Activated naive CD8-positive, alpha-beta T cell treated with anti-CD3 and anti-CD28 coated beads, Interleukin-2, amount 50 U/mL, for 24 hours (primary cell): ENCODE results near the gene ADAM12.

ENCODE experiments used
- ATAC-seq: fragments of 150-1000 bp; cut with Tn5 transposase; one replicate; pipeline ENCODE4 v1.10.0; 2021
- DNase-seq: peaks from one replicate; pipeline ENCODE4 v3.0.0; 2021
- H3K27ac Mint-ChIP-seq: one replicate; pipeline ENCODE4 v1.8.0; 2021; ENCODE audit warnings: mild to moderate bottlenecking, mixed read lengths
- H3K27me3 Mint-ChIP-seq: one replicate; pipeline ENCODE4 v1.8.0; 2021; ENCODE audit warnings: mixed read lengths
- H3K36me3 Mint-ChIP-seq: one replicate; pipeline ENCODE4 v1.8.0; 2021; ENCODE audit warnings: low read depth, mixed read lengths
- H3K4me1 Mint-ChIP-seq: one replicate; pipeline ENCODE4 v1.8.0; 2021; ENCODE audit warnings: mixed read lengths
- H3K4me3 Mint-ChIP-seq: one replicate; pipeline ENCODE4 v1.8.0; 2021; ENCODE audit warnings: mild to moderate bottlenecking, moderate library complexity, mixed read lengths
- H3K9me3 Mint-ChIP-seq: one replicate; pipeline ENCODE4 v1.8.0; 2021; ENCODE audit warnings: mixed read lengths

The ADAM12 gene

GRCh38 chr10:126332576-126332975, 55.7 kb downstream of the ADAM12 start:
- Mint-ChIP-seq H3K4me3 (no peak overlapping the region), H3K27ac (no peak overlapping the region), H3K9me3 (no peaks in the 10 kb centered on the region), H3K4me1 (no peaks in the 10 kb centered on the region), H3K36me3 (no peaks in the 10 kb centered on the region), H3K27me3 (no peaks in the 10 kb centered on the region)
- DNase-seq (no peak), ATAC-seq (no peak)

- DNase-seq (no peak), ATAC-seq (no peak)
- Mint-ChIP-seq H3K27ac (no peak overlapping the region), H3K4me1 (no peaks in the 10 kb centered on the region), H3K4me3 (no peak overlapping the region), H3K27me3 (no peaks in the 10 kb centered on the region), H3K36me3 (no peaks in the 10 kb centered on the region), H3K9me3 (no peaks in the 10 kb centered on the region)
Observed at GRCh38 chr10:126331101-126331500, 57.2 kb downstream of the ADAM12 start.

GRCh38 chr10:126324826-126325225, 63.5 kb downstream of the ADAM12 start:
- ATAC-seq = no peak
- Mint-ChIP-seq H3K36me3 (no peaks in the 10 kb centered on the region), H3K9me3 (no peaks in the 10 kb centered on the region), H3K4me1 (no peaks in the 10 kb centered on the region), H3K27me3 (no peaks in the 10 kb centered on the region), H3K27ac (no peak overlapping the region), H3K4me3 (no peak overlapping the region)
- no peak for DNase-seq

- Mint-ChIP-seq H3K4me3 (no peak overlapping the region), H3K4me1 (no peaks in the 10 kb centered on the region), H3K27me3 (no peaks in the 10 kb centered on the region), H3K36me3 (no peaks in the 10 kb centered on the region), H3K9me3 (no peaks in the 10 kb centered on the region), H3K27ac (no peak overlapping the region)
- no peak for DNase-seq
- no peak for ATAC-seq
Observed at GRCh38 chr10:126321440-126321839, 66.8 kb downstream of the ADAM12 start.

- no peaks in the 10 kb centered on the region for H3K27me3 Mint-ChIP-seq
- no peak overlapping the region for H3K27ac Mint-ChIP-seq
- H3K4me3 Mint-ChIP-seq = no peak overlapping the region
- DNase-seq (no peak), ATAC-seq (no peak)
- no peaks in the 10 kb centered on the region for H3K36me3 Mint-ChIP-seq
- no peaks in the 10 kb centered on the region for H3K4me1 Mint-ChIP-seq
- H3K9me3 Mint-ChIP-seq = no peaks in the 10 kb centered on the region
Observed at GRCh38 chr10:126317751-126318150, 70.5 kb downstream of the ADAM12 start.

GRCh38 chr10:126315494-126316177, 72.6 kb downstream of the ADAM12 start:
- no peak for ATAC-seq

GRCh38 chr10:126314863-126315493, 73.3 kb downstream of the ADAM12 start:
- no peak for DNase-seq
- no peaks in the 10 kb centered on the region for H3K9me3 Mint-ChIP-seq
- no peak overlapping the region for H3K27ac Mint-ChIP-seq
- ATAC-seq = no peak
- H3K4me1 Mint-ChIP-seq = no peaks in the 10 kb centered on the region
- no peak overlapping the region for H3K4me3 Mint-ChIP-seq
- H3K27me3 Mint-ChIP-seq = no peaks in the 10 kb centered on the region
- H3K36me3 Mint-ChIP-seq = no peaks in the 10 kb centered on the region

More at GRCh38 chr10:126315494-126316177, 72.6 kb downstream of the ADAM12 start:
- Mint-ChIP-seq H3K4me1 (no peaks in the 10 kb centered on the region), H3K36me3 (no peaks in the 10 kb centered on the region), H3K4me3 (no peak overlapping the region), H3K27ac (no peak overlapping the region), H3K9me3 (no peaks in the 10 kb centered on the region), H3K27me3 (no peaks in the 10 kb centered on the region)
- no peak for DNase-seq

GRCh38 chr10:126312167-126312566, 76.1 kb downstream of the ADAM12 start:
- Mint-ChIP-seq H3K4me3 (no peak overlapping the region), H3K27ac (no peak overlapping the region), H3K4me1 (no peaks in the 10 kb centered on the region), H3K36me3 (no peaks in the 10 kb centered on the region), H3K27me3 (no peaks in the 10 kb centered on the region), H3K9me3 (no peaks in the 10 kb centered on the region)
- no peak for DNase-seq
- ATAC-seq = no peak

GRCh38 chr10:126309228-126309883, 78.9 kb downstream of the ADAM12 start:
- Mint-ChIP-seq H3K27ac (no peak overlapping the region), H3K4me1 (no peaks in the 10 kb centered on the region), H3K27me3 (no peaks in the 10 kb centered on the region), H3K36me3 (no peaks in the 10 kb centered on the region), H3K9me3 (peaks cover 4% of the 10 kb centered on the region), H3K4me3 (no peak overlapping the region)
- ATAC-seq (no peak), DNase-seq (no peak)

GRCh38 chr10:126302826-126303665, 85.2 kb downstream of the ADAM12 start:
- Mint-ChIP-seq H3K4me3 (no peak overlapping the region), H3K36me3 (no peaks in the 10 kb centered on the region), H3K4me1 (no peaks in the 10 kb centered on the region), H3K27me3 (no peaks in the 10 kb centered on the region), H3K27ac (no peak overlapping the region), H3K9me3 (peaks cover 14% of the 10 kb centered on the region)
- DNase-seq (no peak), ATAC-seq (no peak)

GRCh38 chr10:126302476-126302756, 85.9 kb downstream of the ADAM12 start:
- DNase-seq = no peak
- no peaks in the 10 kb centered on the region for H3K36me3 Mint-ChIP-seq

GRCh38 chr10:126301701-126302475, 86.4 kb downstream of the ADAM12 start:
- ATAC-seq (no peak), DNase-seq (no peak)
- no peak overlapping the region for H3K4me3 Mint-ChIP-seq
- H3K27ac Mint-ChIP-seq = no peak overlapping the region
- H3K9me3 Mint-ChIP-seq = peaks cover 14% of the 10 kb centered on the region
- no peaks in the 10 kb centered on the region for H3K36me3 Mint-ChIP-seq
- H3K4me1 Mint-ChIP-seq = no peaks in the 10 kb centered on the region
- no peaks in the 10 kb centered on the region for H3K27me3 Mint-ChIP-seq

More at GRCh38 chr10:126302476-126302756, 85.9 kb downstream of the ADAM12 start:
- H3K9me3 Mint-ChIP-seq = peaks cover 14% of the 10 kb centered on the region
- H3K4me3 Mint-ChIP-seq = no peak overlapping the region
- ATAC-seq = no peak
- H3K27ac Mint-ChIP-seq = no peak overlapping the region
- H3K4me1 Mint-ChIP-seq = no peaks in the 10 kb centered on the region
- H3K27me3 Mint-ChIP-seq = no peaks in the 10 kb centered on the region

GRCh38 chr10:126294451-126294850, 93.8 kb downstream of the ADAM12 start:
- Mint-ChIP-seq H3K4me3 (no peak overlapping the region), H3K4me1 (no peaks in the 10 kb centered on the region), H3K27ac (no peak overlapping the region), H3K36me3 (no peaks in the 10 kb centered on the region), H3K9me3 (no peaks in the 10 kb centered on the region), H3K27me3 (no peaks in the 10 kb centered on the region)
- no peak for DNase-seq
- no peak for ATAC-seq

GRCh38 chr10:126290232-126290631, 98.0 kb downstream of the ADAM12 start:
- Mint-ChIP-seq H3K36me3 (no peaks in the 10 kb centered on the region), H3K4me3 (no peak overlapping the region)

More at GRCh38 chr10:126290232-126290631, 98.0 kb downstream of the ADAM12 start:
- H3K9me3 Mint-ChIP-seq = no peaks in the 10 kb centered on the region
- no peaks in the 10 kb centered on the region for H3K4me1 Mint-ChIP-seq
- no peak for ATAC-seq
- no peaks in the 10 kb centered on the region for H3K27me3 Mint-ChIP-seq
- H3K27ac Mint-ChIP-seq = no peak overlapping the region
- DNase-seq = no peak
